Measurements from ENCODE around the gene PSAP.

Gene PSAP

DNA sequence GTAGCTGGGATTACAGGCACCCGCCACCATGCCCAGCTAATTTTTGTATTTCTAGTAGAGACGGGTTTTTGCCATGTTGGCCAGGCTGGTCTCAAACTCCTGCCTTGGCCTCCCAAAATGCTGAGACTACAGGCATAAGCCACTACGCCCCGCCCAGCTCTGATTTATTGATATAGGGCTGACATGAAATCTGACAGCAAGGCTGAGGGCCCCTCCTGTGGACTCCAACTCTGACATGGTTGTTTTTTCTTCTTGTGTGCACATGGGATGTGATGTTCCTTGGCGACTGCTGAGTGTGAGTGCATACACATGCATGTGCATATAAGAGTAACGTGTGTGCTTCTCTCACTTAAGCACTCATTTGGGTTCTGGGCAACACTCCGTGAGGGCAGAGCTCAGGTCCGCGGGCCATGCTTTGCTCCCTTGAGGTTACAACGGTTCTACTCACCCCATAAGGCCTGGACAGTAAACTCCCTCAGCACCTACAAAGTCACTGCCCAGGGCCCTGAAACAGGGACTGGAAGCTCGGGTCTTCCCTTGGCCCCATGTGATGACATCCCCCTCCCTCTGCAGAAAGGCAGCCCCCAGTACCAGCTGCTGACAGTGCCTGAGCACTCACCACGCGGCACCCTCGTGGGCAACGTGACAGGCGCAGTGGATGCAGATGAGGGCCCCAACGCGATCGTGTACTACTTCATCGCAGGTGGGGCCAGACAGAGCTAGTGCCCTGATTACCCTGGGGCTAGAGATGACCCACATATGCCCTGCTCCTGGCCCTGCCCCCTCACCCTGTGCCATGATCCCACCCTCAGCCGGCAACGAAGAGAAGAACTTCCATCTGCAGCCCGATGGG, 44.1 kb downstream of the PSAP start:
- no peaks in the 10 kb centered on the region for H3K36me3 ChIP-seq (ENCODE audit: insufficient read depth, low read length)
- no peak overlapping the region for H3K27ac ChIP-seq
- no peak for TF ChIP-seq FOXP2 (optimal IDR thresholded peaks at IDR 0.05; ENCODE audit: control extremely low read depth, extremely low read length, insufficient read depth)
- TF ChIP-seq POLR2AphosphoS5 (IDR thresholded peaks at IDR 0.05; ENCODE audit: borderline replicate concordance, low read depth, low read length): no peak
- no peak for TF ChIP-seq EZH2 (IDR thresholded peaks at IDR 0.05)
- no peak overlapping the region for H3K4me3 ChIP-seq
- no peak for DNase-seq (ENCODE audit: low read depth, low spot score)
- no peak overlapping the region for H3K9ac ChIP-seq (ENCODE audit: insufficient read length)
- H3K9me3 ChIP-seq (ENCODE audit: low read depth, low read length): no peaks in the 10 kb centered on the region

DNA sequence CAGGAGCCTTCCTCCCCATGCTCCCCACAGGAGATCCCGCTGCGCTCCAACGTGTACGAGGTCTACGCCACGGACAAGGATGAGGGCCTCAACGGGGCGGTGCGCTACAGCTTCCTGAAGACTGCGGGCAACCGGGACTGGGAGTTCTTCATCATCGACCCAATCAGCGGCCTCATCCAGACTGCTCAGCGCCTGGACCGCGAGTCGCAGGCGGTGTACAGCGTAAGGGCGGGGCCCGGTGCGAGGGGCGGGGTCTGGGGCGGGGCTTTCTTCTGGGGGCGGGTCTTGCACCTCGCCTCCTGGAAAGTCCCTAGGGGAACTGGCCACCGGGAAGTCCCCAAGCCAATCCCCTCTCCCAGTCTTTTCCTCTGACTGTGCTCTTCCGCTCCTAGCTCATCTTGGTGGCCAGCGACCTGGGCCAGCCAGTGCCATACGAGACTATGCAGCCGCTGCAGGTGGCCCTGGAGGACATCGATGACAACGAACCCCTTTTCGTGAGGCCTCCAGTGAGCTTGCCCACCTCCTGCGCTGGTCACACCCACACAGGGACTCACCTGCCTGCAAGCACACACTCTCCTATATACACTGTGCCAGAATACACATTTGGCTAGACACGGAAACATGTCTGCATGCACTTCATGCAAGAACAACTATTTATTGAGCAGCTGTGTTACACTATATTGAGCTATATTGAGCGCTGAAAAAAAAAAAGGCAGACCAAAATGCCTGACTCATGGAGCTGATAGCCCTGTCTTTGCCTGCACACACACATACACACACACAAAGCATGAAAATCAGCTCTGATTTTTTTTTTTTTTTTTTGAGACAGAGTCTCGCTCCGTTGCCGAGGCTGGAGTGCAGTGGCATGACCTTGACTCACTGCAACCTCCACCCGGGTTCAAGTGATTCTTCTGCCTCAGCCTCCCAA, 45.0 kb downstream of the PSAP start:
- no peak for DNase-seq (ENCODE audit: low read depth, low spot score)
- Histone ChIP-seq H3K9me3 (ENCODE audit: low read depth, low read length) (no peaks in the 10 kb centered on the region), H3K4me3 (no peak overlapping the region), H3K9ac (ENCODE audit: insufficient read length) (no peak overlapping the region), H3K27ac (no peak overlapping the region), H3K36me3 (ENCODE audit: insufficient read depth, low read length) (no peaks in the 10 kb centered on the region)
- no peak for TF ChIP-seq POLR2AphosphoS5 (IDR thresholded peaks at IDR 0.05; ENCODE audit: borderline replicate concordance, low read depth, low read length)
- no peak for TF ChIP-seq EZH2 (IDR thresholded peaks at IDR 0.05)
- no peak for TF ChIP-seq FOXP2 (optimal IDR thresholded peaks at IDR 0.05; ENCODE audit: control extremely low read depth, extremely low read length, insufficient read depth)

DNA sequence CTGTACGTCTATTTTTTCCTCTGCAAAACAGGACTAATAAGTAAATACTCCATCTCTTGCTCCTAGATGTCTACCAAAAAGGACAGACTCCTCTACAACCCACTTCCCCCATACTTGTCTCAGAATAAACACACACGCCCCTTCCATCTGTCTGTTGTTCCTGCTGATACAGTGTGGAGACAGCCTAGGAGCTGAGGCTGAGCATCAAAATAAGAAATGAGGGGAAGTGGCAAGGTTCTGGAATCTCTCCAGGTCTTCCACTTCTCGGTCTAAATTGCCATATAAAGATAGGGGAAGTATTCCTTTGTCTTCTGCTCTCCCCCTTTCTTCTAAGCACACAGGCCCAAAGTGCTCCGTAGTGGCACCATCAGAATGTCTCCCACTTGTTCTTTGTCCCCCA, 47.0 kb downstream of the PSAP start:
- Histone ChIP-seq H3K4me3 (no peak overlapping the region), H3K27ac (no peak overlapping the region), H3K9me3 (ENCODE audit: low read depth, low read length) (no peaks in the 10 kb centered on the region), H3K9ac (ENCODE audit: insufficient read length) (no peak overlapping the region), H3K36me3 (ENCODE audit: insufficient read depth, low read length) (no peaks in the 10 kb centered on the region)
- TF ChIP-seq POLR2AphosphoS5 (IDR thresholded peaks at IDR 0.05; ENCODE audit: borderline replicate concordance, low read depth, low read length) (no peak), EZH2 (IDR thresholded peaks at IDR 0.05) (no peak), FOXP2 (optimal IDR thresholded peaks at IDR 0.05; ENCODE audit: control extremely low read depth, extremely low read length, insufficient read depth) (no peak)
- DNase-seq (ENCODE audit: low read depth, low spot score): no peak

DNA sequence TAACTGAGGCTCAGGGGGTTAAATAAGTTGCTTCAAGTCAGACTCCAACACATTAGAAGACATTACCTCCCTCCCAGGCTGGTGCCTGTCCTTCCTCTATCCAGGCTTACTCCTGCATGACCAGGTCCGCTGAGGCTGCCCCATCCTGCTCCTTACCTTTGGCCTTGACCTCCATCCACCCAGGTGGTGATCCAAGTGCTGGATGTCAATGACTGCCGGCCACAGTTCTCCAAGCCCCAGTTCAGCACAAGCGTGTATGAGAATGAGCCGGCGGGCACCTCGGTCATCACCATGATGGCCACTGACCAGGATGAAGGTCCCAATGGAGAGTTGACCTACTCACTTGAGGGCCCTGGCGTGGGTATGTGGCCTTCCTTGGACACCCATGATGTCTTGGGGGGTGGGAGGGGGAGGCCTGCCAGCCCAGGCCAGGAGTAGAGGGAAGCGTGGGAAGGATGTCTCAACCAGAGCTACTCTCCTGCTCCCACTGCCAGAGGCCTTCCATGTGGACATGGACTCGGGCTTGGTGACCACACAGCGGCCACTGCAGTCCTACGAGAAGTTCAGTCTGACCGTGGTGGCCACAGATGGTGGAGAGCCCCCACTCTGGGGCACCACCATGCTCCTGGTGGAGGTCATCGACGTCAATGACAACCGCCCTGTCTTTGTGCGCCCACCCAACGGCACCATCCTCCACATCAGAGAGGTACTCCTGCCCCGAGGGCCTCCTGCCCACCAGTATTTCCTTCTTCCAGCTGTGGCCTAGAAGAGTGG, 48.1 kb downstream of the PSAP start:
- TF ChIP-seq POLR2AphosphoS5 (IDR thresholded peaks at IDR 0.05; ENCODE audit: borderline replicate concordance, low read depth, low read length): no peak
- TF ChIP-seq FOXP2 (optimal IDR thresholded peaks at IDR 0.05; ENCODE audit: control extremely low read depth, extremely low read length, insufficient read depth): no peak
- no peak for TF ChIP-seq EZH2 (IDR thresholded peaks at IDR 0.05)
- H3K9ac ChIP-seq (ENCODE audit: insufficient read length): no peak overlapping the region
- no peak overlapping the region for H3K4me3 ChIP-seq
- no peaks in the 10 kb centered on the region for H3K9me3 ChIP-seq (ENCODE audit: low read depth, low read length)
- no peaks in the 10 kb centered on the region for H3K36me3 ChIP-seq (ENCODE audit: insufficient read depth, low read length)
- H3K27ac ChIP-seq: no peak overlapping the region
- DNase-seq (ENCODE audit: low read depth, low spot score): no peak

DNA sequence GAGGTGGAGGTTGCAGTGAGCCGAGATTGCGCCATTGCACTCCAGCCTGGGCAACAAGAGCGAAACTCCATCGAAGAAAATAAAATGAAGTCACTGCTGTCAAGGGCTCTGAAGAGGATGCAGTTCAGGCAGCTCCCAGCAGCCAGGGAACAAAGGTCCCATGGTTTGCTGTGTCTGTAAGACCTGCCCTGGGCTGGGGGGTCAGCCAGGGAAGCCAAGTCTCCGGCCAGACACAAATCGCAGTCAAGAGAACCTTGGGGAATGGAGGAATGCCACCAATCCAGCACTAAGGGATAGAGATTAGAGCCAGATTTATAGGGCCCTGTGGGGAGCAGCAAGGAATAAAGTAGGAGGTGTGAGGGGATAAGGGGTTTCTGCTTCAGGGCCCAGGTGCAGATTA, 48.8 kb downstream of the PSAP start:
- Histone ChIP-seq H3K4me3 (no peak overlapping the region), H3K36me3 (ENCODE audit: insufficient read depth, low read length) (no peaks in the 10 kb centered on the region), H3K9me3 (ENCODE audit: low read depth, low read length) (no peaks in the 10 kb centered on the region), H3K27ac (no peak overlapping the region), H3K9ac (ENCODE audit: insufficient read length) (no peak overlapping the region)
- DNase-seq (ENCODE audit: low read depth, low spot score): no peak
- TF ChIP-seq POLR2AphosphoS5 (IDR thresholded peaks at IDR 0.05; ENCODE audit: borderline replicate concordance, low read depth, low read length): no peak
- TF ChIP-seq EZH2 (IDR thresholded peaks at IDR 0.05): no peak
- no peak for TF ChIP-seq FOXP2 (optimal IDR thresholded peaks at IDR 0.05; ENCODE audit: control extremely low read depth, extremely low read length, insufficient read depth)

DNA sequence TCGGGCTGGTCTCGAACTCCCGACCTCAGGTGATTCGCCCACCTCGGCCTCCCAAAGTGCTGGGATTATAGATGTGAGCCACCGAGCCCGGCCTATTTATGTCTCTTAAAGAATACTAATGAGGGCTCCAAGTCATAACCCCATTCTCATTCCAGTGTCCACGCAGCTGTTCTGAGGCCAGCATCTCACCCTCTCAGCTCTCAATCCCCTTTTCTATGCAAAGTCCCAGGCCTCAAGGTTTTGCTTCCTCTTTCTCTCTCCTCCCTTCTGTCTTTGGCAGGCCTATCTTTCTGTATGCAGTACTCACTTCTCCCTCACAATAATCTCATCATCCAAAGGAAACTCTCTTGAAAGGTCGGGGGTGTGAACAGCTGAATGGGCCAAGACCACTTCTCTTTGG, 49.7 kb downstream of the PSAP start:
- Histone ChIP-seq H3K36me3 (ENCODE audit: insufficient read depth, low read length) (no peaks in the 10 kb centered on the region), H3K9ac (ENCODE audit: insufficient read length) (no peak overlapping the region), H3K4me3 (no peak overlapping the region), H3K27ac (no peak overlapping the region), H3K9me3 (ENCODE audit: low read depth, low read length) (no peaks in the 10 kb centered on the region)
- no peak for DNase-seq (ENCODE audit: low read depth, low spot score)
- no peak for TF ChIP-seq POLR2AphosphoS5 (IDR thresholded peaks at IDR 0.05; ENCODE audit: borderline replicate concordance, low read depth, low read length)
- no peak for TF ChIP-seq EZH2 (IDR thresholded peaks at IDR 0.05)
- TF ChIP-seq FOXP2 (optimal IDR thresholded peaks at IDR 0.05; ENCODE audit: control extremely low read depth, extremely low read length, insufficient read depth): no peak

DNA sequence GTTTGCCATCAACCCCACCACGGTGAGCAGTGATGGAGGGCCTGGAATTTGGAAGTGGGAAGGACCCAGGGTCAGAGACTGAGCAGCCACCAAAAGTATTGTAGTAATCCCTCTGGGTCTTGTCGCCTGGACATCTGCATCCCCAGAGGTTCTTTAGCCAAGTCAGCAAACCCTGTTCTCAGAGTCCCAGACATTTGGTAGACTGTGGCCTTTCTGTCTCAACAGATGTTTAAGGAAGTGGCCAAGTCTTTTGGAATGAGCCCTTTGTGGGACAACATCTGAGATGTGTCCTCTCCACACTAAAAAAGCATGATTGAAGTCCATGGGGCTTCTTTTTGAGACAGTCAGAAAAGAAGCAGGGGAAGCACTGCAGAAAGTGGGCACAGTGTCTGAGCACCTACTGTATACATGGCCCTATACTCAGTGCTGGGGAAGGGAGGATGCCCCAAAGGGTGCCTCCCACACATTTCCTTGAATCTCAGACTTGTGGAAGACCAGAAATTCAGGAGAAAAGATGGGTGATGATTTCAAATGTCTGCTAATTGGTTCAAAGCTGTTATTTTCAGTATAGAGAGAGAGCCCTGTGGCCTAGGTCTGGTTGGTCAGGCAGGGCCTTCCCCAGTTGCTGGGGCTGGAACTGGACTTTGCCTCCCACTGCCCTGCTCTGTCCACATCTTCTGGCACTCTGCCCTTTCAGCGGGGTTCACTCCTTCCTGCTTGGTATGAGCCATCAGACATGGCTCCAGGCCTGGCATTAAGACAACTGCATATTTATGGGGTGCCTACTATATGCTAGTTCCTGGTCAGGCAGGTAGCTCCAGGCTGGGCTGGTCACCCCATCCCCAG, 51.2 kb downstream of the PSAP start:
- no peaks in the 10 kb centered on the region for H3K9me3 ChIP-seq (ENCODE audit: low read depth, low read length)
- TF ChIP-seq EZH2 (IDR thresholded peaks at IDR 0.05): no peak
- TF ChIP-seq FOXP2 (optimal IDR thresholded peaks at IDR 0.05; ENCODE audit: control extremely low read depth, extremely low read length, insufficient read depth): no peak
- TF ChIP-seq POLR2AphosphoS5 (IDR thresholded peaks at IDR 0.05; ENCODE audit: borderline replicate concordance, low read depth, low read length): no peak
- H3K36me3 ChIP-seq (ENCODE audit: insufficient read depth, low read length): no peaks in the 10 kb centered on the region
- H3K27ac ChIP-seq: no peak overlapping the region
- H3K9ac ChIP-seq (ENCODE audit: insufficient read length): no peak overlapping the region
- no peak for DNase-seq (ENCODE audit: low read depth, low spot score)
- no peak overlapping the region for H3K4me3 ChIP-seq
